Common myeloid progenitor, CD34-positive (primary cell): ENCODE results near the gene PLOD1.
"Not testable (repeated sequence)": the region's sequence is repeated elsewhere in the genome, so short reads cannot be mapped to it uniquely, and the experiment has no call there.

ENCODE experiments used
- CTCF ChIA-PET: fragments of 350-600 bp; sonication (Branson Sonifier 250); formaldehyde crosslinking; loops from one replicate; lab custom pipeline; 2021; ENCODE audit warnings: antibody characterized with exemption; lab: Charles Lee
- POLR2A ChIA-PET: fragments of 350-600 bp; sonication (Branson Sonifier 250); formaldehyde crosslinking; loops from one replicate; lab custom pipeline; 2021; ENCODE audit warnings: antibody characterized with exemption; lab: Charles Lee
- DNase-seq, 3 donors: peaks; one replicate each; pipeline versions ENCODE4 v3.0.0 to v3.0.0-alpha.2; 2013
- H3K27ac ChIP-seq, 2 experiments: 1 replicate in 1 of 2; 2 replicates in 1 of 2; pipeline ENCODE4 v1.7.0; 2013; ENCODE audit warnings: inconsistent platforms in 2 of 2, low read length in 2 of 2, mild to moderate bottlenecking in 2 of 2, low read depth in 1 of 2, moderate library complexity in 1 of 2; ENCODE audit not compliant: severe bottlenecking in 2 of 2, insufficient read depth in 1 of 2, poor library complexity in 1 of 2
- H3K27me3 ChIP-seq, 5 experiments: replicated peaks in 2 of 5; 1 replicate in 3 of 5; 2 replicates in 2 of 5; pipeline versions ENCODE4 v1.6.1 to v1.7.0; 2013; ENCODE audit warnings: low read length in 4 of 5, mild to moderate bottlenecking in 2 of 5, moderate library complexity in 2 of 5, inconsistent platforms in 1 of 5; ENCODE audit not compliant: insufficient read depth in 5 of 5, control insufficient read depth in 4 of 5
- H3K36me3 ChIP-seq, 4 experiments: 1 replicate in 2 of 4; 2 replicates in 2 of 4; pipeline versions ENCODE4 v1.6.1 to v1.7.0; 2013; ENCODE audit warnings: low read length in 3 of 4, control low read depth in 1 of 4, mild to moderate bottlenecking in 1 of 4; ENCODE audit not compliant: control insufficient read depth in 4 of 4, insufficient read depth in 4 of 4
- H3K4me1 ChIP-seq, 4 experiments: 1 replicate in 3 of 4; 2 replicates in 1 of 4; pipeline versions ENCODE4 v1.6.1 to v1.7.1; 2013; ENCODE audit warnings: low read length in 3 of 4, mild to moderate bottlenecking in 3 of 4, control low read depth in 1 of 4, inconsistent platforms in 1 of 4, moderate library complexity in 1 of 4; ENCODE audit not compliant: control insufficient read depth in 4 of 4, insufficient read depth in 4 of 4; ENCODE audit errors: control extremely low read depth in 1 of 4
- H3K4me3 ChIP-seq, 7 experiments: 1 replicate in 4 of 7; 2 replicates in 3 of 7; pipeline versions ENCODE4 v1.5.1 to v1.7.0; 2013; ENCODE audit warnings: mild to moderate bottlenecking in 7 of 7, low read length in 6 of 7, moderate library complexity in 6 of 7, inconsistent platforms in 2 of 7, low read depth in 2 of 7, control low read depth in 1 of 7; ENCODE audit not compliant: insufficient read depth in 4 of 7, control insufficient read depth in 1 of 7; ENCODE audit errors: extremely low read depth in 1 of 7
- H3K9me3 ChIP-seq, 5 experiments: 1 replicate in 4 of 5; 2 replicates in 1 of 5; pipeline versions ENCODE4 v1.6.1 to v1.7.1; 2013; ENCODE audit warnings: low read length in 4 of 5, mild to moderate bottlenecking in 2 of 5, inconsistent platforms in 1 of 5, low read depth in 1 of 5, moderate library complexity in 1 of 5; ENCODE audit not compliant: control insufficient read depth in 4 of 5, insufficient read depth in 2 of 5; ENCODE audit errors: control extremely low read depth in 1 of 5
- WGBS: methylation state at CpG from one replicate; pipeline ENCODE4 v1.1.5; 2013; ENCODE audit not compliant: insufficient coverage; 5-methylcytosine and 5-hydroxymethylcytosine counted together

Gene PLOD1

DNA sequence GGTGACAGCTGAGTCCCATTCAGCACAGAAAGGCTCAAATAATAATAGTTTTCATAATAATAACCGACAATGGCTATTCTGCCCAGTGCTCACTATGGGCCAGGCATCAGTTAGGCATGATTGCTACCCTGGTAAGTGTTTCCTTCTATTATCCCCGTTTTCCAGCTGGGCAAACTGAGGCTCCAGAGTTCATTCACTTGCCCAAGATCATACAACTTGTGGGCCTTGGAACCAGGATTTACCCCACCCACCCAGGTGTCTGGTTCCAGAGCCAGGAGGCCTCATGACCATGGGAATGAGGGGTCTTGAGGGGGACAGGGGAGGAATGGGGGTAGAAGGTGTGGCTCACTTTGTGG lies 518 bp downstream of the PLOD1 start:
- H3K36me3 ChIP-seq, result peaks cover 0 to 8% (median 0%) of the 10 kb centered on the region in 4 experiments
- ChIA-PET CTCF (no interaction called here), POLR2A (interaction anchor here (1.2 kb wide), 1 partner anchor 25 kb away, joined by 5 read pairs; no protein-coding TSS in a partner anchor)
- peak overlapping the region; percentile 58 to 79 (median 68) for H3K4me3 ChIP-seq
- 0% methylated on average over 2 of the region's 2 CpGs for WGBS
- peak overlapping the region in 1 of 2 experiments; percentile 83 for H3K27ac ChIP-seq
- DNase-seq, result no peak
- H3K4me1 ChIP-seq, result peaks cover 0 to 19% (median 14%) of the 10 kb centered on the region in 4 experiments
- no peaks in the 10 kb centered on the region for H3K27me3 ChIP-seq
- H3K9me3 ChIP-seq, result no peaks in the 10 kb centered on the region

GRCh38 chr1:11935733-11936132 lies 1.2 kb downstream of the PLOD1 start:
- CTCF ChIA-PET, result interaction anchor here (0.6 kb wide), 1 partner anchor 116 kb away, joined by 4 read pairs; no protein-coding TSS in a partner anchor
- H3K4me1 ChIP-seq, result peaks cover 0 to 17% (median 13%) of the 10 kb centered on the region in 4 experiments
- H3K27me3 ChIP-seq, H3K36me3 ChIP-seq, H3K27ac ChIP-seq, POLR2A ChIA-PET, H3K4me3 ChIP-seq, DNase-seq, H3K9me3 ChIP-seq: not testable (repeated sequence)
- 98% methylated on average over 10 of the region's 10 CpGs for WGBS

- H3K27me3 ChIP-seq, result no peaks in the 10 kb centered on the region
- no peaks in the 10 kb centered on the region for H3K9me3 ChIP-seq
- ChIA-PET CTCF (no interaction called here), POLR2A (no interaction called here)
- no peak for DNase-seq
- no peak overlapping the region for H3K27ac ChIP-seq
- peaks cover 0 to 16% (median under 1%) of the 10 kb centered on the region in 4 experiments for H3K36me3 ChIP-seq
- H3K4me3 ChIP-seq, result no peak overlapping the region
- whole genome bisulfite sequencing, result 94% methylated on average over 12 of the region's 15 CpGs
- peaks cover 0 to 11% (median 10%) of the 10 kb centered on the region in 4 experiments for H3K4me1 ChIP-seq
These were observed 4.4 kb downstream of the PLOD1 start for GRCh38 chr1:11938722-11939526.

DNA sequence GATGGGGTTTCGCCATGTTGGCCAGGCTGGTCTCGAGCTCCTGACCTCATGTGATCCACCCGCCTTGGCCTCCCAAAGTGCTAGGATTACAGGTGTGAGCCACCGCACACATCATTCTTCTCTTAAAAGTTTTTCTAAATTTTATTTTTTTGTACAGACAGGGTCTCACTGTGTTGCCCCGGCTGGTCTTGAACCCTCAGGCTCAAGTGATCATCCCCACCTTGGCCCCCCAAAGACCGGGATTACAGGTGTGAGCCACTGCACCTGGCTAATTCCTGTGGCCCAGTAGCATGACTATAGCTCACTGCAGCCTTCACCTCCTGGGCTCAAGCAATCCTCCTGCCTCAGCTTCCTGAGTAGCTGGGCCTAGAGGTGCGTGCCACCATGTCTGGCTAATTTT lies 5.3 kb downstream of the PLOD1 start:
- H3K4me3 ChIP-seq, POLR2A ChIA-PET, H3K9me3 ChIP-seq, DNase-seq, H3K27ac ChIP-seq, H3K4me1 ChIP-seq, H3K27me3 ChIP-seq: not testable (repeated sequence)
- H3K36me3 ChIP-seq, result peaks cover 0 to 21% (median under 1%) of the 10 kb centered on the region in 4 experiments
- CTCF ChIA-PET, result interaction anchor here (2.1 kb wide), 1 partner anchor 27 kb away, joined by 7 read pairs; no protein-coding TSS in a partner anchor
- WGBS, result 100% methylated on average over 6 of the region's 7 CpGs

DNA sequence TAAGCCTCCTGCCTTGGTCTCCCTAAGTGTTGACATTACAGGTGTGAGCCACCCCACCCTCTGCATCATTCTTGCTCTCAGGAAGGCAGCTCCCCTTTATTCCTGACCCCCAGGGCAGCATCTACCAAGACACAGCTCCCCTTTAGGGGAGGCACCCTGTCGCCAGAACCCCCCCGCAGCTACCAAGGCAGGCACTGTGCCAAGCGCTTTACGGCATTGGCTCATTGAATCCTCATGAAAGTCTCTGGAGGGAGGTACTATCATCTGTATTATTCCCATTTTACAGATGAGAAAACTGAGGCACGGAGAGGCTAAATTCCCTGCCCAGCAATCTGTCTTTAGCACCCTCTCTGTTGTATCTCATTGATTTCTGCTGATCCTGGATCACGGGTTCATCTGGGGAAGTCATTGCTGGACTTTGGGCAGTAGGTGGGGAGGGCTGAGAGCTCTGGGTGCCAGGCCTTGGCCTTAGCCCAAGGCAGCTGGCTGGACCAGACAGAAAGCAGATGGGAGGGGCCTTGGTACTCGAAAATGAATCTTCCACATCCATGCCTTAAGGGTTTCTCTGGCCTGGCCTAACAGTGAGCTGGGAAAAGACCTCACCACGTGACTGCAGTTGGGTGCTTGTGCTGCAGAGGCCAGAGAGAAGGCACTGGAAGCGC lies 5.9 kb downstream of the PLOD1 start:
- ChIA-PET CTCF (interaction anchor here (2.1 kb wide), 1 partner anchor 27 kb away, joined by 7 read pairs; no protein-coding TSS in a partner anchor), POLR2A (no interaction called here)
- H3K4me1 ChIP-seq, result no peaks in the 10 kb centered on the region
- no peaks in the 10 kb centered on the region for H3K27me3 ChIP-seq
- H3K4me3 ChIP-seq, result no peak overlapping the region
- DNase-seq, result no peak
- no peaks in the 10 kb centered on the region for H3K9me3 ChIP-seq
- H3K27ac ChIP-seq, result no peak overlapping the region
- peaks cover 0 to 23% (median under 1%) of the 10 kb centered on the region in 4 experiments for H3K36me3 ChIP-seq
- 92% methylated on average over 8 of the region's 9 CpGs for WGBS

DNA sequence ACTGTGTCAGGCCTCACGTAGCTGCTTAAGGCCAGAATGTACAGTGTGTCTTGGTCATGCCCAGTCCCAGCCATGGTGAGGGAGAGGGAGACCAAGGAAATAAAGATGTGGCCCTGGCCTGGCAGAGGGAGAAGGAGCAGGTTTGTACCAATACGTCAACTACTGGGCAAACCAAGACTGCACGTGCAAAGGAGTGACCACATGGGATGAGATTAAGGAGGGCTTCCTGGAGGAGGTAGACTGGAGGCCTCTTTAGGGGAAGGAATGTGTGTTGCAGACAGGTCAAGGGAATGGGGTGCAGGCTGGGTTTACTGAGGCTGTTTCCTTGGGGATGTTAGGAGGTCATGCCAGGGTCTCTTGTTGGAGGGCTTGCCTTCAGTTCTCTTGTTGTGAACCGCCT lies 7.8 kb downstream of the PLOD1 start:
- no peak overlapping the region for H3K4me3 ChIP-seq
- 85% methylated on average over 4 of the region's 4 CpGs for WGBS
- H3K27me3 ChIP-seq, result no peaks in the 10 kb centered on the region
- peaks cover 0 to 7% (median 2%) of the 10 kb centered on the region in 5 experiments for H3K9me3 ChIP-seq
- H3K27ac ChIP-seq, result no peak overlapping the region
- ChIA-PET CTCF (no interaction called here), POLR2A (no interaction called here)
- H3K4me1 ChIP-seq, result no peaks in the 10 kb centered on the region
- no peak for DNase-seq
- peaks cover 0 to 22% (median under 1%) of the 10 kb centered on the region in 4 experiments for H3K36me3 ChIP-seq

DNA sequence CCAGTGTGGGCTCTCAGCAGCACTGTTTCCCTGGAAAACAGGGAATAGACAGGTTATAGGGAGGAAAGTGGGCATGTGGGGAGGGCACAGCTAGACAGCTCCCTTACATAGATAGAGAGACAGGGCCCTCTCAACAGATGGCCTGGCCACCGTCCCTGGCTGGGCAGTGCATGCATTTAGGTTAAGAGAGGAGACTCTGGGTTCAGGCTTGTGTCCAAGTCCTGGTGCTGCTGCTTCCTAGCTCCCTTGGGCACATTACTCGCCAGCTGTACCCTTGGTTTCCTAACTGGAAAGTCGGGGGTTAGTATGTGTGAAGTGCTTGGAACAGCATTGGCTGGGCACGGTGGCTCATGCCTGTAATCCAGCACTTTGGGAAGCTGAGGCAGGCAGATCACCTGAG lies 9.1 kb downstream of the PLOD1 start:
- Histone ChIP-seq H3K27ac (no peak overlapping the region), H3K36me3 (peaks cover 0 to 19% (median under 1%) of the 10 kb centered on the region in 4 experiments), H3K4me3 (no peak overlapping the region), H3K4me1 (no peaks in the 10 kb centered on the region), H3K27me3 (no peaks in the 10 kb centered on the region), H3K9me3 (peaks cover 0 to 7% (median 2%) of the 10 kb centered on the region in 5 experiments)
- 55% methylated on average over 1 of the region's 4 CpGs for WGBS
- CTCF ChIA-PET, result no interaction called here
- no peak for DNase-seq
- POLR2A ChIA-PET, result no interaction called here
